C4-2B (cell line): ENCODE measurements around the gene LHX2.

Source experiments
- ZFX ChIP-seq: fragments of 450-650 bp; IDR thresholded peaks from 2 replicates; pipeline ENCODE4 v1.6.1; 2017
- TF ChIP-seq, protein P1 (sequence below): fragments of 450-650 bp; conservative IDR thresholded peaks from 2 replicates; pipeline ENCODE4 v1.5.1; 2017; ENCODE audit warnings: mild to moderate bottlenecking

DNA sequence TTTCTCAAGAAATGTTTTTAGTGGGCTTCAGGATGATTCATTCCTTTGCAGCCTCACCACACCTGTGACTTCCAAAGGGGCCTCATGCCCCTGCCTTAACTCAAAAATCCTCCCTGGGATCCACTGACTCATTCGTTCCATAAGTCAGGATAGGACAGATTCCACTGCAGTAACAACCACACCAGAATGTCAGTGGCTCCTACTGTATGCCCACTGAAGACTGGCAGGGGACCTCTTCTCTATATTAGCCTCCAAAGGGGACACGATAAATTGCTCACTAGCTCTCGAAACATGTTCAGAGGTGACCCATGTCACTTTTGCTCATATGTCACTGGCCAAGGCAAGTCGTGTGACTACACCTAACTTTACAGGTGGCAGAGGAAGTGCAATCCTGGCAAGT lies 25.7 kb upstream of the LHX2 start:
- TF ChIP-seq, protein P1, sequence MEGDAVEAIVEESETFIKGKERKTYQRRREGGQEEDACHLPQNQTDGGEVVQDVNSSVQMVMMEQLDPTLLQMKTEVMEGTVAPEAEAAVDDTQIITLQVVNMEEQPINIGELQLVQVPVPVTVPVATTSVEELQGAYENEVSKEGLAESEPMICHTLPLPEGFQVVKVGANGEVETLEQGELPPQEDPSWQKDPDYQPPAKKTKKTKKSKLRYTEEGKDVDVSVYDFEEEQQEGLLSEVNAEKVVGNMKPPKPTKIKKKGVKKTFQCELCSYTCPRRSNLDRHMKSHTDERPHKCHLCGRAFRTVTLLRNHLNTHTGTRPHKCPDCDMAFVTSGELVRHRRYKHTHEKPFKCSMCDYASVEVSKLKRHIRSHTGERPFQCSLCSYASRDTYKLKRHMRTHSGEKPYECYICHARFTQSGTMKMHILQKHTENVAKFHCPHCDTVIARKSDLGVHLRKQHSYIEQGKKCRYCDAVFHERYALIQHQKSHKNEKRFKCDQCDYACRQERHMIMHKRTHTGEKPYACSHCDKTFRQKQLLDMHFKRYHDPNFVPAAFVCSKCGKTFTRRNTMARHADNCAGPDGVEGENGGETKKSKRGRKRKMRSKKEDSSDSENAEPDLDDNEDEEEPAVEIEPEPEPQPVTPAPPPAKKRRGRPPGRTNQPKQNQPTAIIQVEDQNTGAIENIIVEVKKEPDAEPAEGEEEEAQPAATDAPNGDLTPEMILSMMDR: no peak
- no peak for TF ChIP-seq ZFX
